ENCODE results near the gene BOC. TPM values are rescaled to one million over a fixed set of nuclear protein-coding genes. Genes with fewer than 3 reads are reported as not detected.
A peak's percentile ranks its signal among the peaks of the same experiment; 100 is the strongest.

BOC gene, protein sequence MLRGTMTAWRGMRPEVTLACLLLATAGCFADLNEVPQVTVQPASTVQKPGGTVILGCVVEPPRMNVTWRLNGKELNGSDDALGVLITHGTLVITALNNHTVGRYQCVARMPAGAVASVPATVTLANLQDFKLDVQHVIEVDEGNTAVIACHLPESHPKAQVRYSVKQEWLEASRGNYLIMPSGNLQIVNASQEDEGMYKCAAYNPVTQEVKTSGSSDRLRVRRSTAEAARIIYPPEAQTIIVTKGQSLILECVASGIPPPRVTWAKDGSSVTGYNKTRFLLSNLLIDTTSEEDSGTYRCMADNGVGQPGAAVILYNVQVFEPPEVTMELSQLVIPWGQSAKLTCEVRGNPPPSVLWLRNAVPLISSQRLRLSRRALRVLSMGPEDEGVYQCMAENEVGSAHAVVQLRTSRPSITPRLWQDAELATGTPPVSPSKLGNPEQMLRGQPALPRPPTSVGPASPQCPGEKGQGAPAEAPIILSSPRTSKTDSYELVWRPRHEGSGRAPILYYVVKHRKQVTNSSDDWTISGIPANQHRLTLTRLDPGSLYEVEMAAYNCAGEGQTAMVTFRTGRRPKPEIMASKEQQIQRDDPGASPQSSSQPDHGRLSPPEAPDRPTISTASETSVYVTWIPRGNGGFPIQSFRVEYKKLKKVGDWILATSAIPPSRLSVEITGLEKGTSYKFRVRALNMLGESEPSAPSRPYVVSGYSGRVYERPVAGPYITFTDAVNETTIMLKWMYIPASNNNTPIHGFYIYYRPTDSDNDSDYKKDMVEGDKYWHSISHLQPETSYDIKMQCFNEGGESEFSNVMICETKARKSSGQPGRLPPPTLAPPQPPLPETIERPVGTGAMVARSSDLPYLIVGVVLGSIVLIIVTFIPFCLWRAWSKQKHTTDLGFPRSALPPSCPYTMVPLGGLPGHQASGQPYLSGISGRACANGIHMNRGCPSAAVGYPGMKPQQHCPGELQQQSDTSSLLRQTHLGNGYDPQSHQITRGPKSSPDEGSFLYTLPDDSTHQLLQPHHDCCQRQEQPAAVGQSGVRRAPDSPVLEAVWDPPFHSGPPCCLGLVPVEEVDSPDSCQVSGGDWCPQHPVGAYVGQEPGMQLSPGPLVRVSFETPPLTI
- 10 to 100 TPM; 23.4 to 33.4 TPM for total RNA-seq

DNA sequence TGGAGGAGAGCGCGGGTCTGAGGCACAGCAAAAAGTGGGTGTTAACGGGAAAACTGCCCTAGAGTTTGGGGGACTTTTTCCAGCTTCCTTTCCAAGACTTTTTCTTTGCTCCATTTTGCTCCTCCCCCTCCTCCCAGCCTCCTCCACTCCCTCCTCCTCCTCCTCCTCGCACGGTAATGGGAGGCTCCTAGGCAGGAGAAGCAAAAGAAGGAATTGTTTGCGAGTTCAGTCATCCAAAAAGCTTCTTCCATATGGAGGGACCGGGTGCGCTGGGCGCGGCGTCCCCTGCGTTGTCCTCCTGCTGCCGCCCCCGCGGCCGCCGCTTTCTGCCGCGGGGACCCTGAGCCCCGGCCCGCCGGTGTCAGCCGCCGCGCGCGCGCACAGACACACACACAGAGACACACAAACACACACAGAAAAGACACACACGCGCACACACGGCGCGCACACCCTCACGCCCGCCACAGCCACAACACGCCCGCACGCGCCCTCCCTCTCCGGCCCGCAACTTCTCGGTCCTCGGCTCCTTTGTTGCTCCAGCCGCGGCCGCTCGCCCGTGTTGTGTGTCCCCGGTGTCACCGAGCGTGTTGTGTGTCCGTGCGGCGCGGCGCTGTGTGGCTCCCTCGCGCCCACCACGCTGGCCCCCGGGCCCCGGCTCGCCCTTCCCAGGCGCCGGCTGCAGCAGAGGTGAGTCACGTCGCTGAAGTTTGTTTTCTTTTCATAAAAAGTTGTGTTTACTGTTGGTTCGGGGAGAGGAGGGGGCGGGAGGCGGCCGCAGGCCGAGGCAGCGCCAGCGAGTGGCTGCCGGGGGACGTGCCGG is at the start of gene BOC:
Gene BOC, plus strand, starts transcription at position 228 of the 820 bp plus-strand sequence. CDS start 38,246 bp downstream, outside the sequence.
- no peaks in the 10 kb centered on the region for H3K36me3 ChIP-seq
- H3K9me3 ChIP-seq: no peaks in the 10 kb centered on the region
- H3K4me1 ChIP-seq (ENCODE audit: control insufficient read depth in 1 of 2, low read depth in 2 of 2): peaks cover 5 to 19% of the 10 kb centered on the region in 2 donors
- ATAC-seq (ENCODE audit: insufficient number of reproducible peaks, low FRiP score, low read depth) (no peak), DNase-seq (ENCODE audit: low spot score) (no peak)
- H3K4me3 ChIP-seq: peak within 1 kb of the TSS; percentile 80
- no peaks in the 10 kb centered on the region for H3K27me3 ChIP-seq (replicated peaks; ENCODE audit: insufficient read depth)
- TF ChIP-seq, protein P1, sequence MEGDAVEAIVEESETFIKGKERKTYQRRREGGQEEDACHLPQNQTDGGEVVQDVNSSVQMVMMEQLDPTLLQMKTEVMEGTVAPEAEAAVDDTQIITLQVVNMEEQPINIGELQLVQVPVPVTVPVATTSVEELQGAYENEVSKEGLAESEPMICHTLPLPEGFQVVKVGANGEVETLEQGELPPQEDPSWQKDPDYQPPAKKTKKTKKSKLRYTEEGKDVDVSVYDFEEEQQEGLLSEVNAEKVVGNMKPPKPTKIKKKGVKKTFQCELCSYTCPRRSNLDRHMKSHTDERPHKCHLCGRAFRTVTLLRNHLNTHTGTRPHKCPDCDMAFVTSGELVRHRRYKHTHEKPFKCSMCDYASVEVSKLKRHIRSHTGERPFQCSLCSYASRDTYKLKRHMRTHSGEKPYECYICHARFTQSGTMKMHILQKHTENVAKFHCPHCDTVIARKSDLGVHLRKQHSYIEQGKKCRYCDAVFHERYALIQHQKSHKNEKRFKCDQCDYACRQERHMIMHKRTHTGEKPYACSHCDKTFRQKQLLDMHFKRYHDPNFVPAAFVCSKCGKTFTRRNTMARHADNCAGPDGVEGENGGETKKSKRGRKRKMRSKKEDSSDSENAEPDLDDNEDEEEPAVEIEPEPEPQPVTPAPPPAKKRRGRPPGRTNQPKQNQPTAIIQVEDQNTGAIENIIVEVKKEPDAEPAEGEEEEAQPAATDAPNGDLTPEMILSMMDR (IDR thresholded peaks at IDR 0.05): no peak
- peak within 1 kb of the TSS; percentile 63 to 68 for H3K27ac ChIP-seq

DNA sequence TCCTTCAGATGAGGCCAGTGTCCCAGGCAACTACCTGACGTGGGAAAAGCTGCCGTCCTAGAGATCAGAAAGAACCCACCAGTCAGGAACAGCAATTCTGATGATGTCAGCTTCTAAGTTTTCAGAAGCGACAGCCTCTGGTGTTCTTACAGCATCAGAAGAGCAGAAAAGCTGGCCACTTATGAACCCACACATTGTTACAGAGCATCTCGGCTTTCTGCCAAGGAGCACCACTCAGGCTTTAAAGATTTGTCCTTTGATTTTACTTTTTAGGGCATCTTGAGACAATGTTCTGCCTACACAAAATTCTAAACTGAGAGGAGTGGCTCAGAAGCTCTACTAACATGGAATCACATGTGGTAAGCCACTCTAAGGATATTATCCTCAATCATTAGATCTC is 49.7 kb upstream of the BOC start:
- ATAC-seq (ENCODE audit: insufficient number of reproducible peaks, low FRiP score, low read depth) (no peak), DNase-seq (ENCODE audit: low spot score) (no peak)
- no peaks in the 10 kb centered on the region for H3K27me3 ChIP-seq (replicated peaks; ENCODE audit: insufficient read depth)
- H3K9me3 ChIP-seq: no peaks in the 10 kb centered on the region
- H3K36me3 ChIP-seq: no peaks in the 10 kb centered on the region
- H3K4me3 ChIP-seq: no peak overlapping the region
- no peak overlapping the region for H3K27ac ChIP-seq
- TF ChIP-seq, protein P1 (IDR thresholded peaks at IDR 0.05): no peak
- H3K4me1 ChIP-seq (ENCODE audit: control insufficient read depth in 1 of 2, low read depth in 2 of 2): peaks cover 5 to 7% of the 10 kb centered on the region in 2 donors

DNA sequence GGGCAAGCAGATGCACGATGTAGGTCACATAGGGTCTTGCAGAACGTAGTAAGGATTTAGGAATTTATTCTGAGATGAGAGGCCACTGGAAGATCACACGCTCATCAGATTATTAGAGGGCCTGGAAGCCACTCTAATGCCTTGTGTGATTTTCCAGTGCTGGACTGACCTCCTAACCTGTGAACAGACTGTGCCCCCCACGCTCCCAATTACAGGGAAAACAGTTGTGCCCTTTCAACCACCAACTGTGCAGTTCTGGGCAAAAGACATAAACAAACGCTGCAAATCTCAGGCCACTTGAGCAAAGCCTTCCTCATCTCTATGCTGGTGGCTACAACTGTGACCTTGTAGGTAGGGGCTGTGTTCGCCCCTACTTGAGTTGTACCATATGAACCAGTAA is 48.2 kb upstream of the BOC start:
- H3K27ac ChIP-seq: no peak overlapping the region

DNA sequence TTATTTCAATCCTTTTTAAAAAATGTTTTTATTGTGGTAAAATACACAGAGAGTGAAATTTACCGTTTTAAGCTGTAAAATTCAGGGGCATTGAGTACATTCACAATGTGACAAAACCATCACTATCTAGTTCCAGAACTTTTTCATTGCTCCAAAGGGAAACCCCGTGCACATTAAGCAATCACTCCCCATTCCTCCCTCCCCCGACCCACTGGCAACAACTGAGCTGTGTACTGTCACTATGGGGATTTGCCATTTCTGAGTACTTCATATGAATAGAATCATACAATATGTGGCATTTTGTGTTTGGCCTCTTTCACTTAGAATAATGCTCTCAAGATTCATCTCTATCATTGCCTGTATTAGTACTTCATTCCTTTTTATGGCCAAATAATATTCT is 45.5 kb upstream of the BOC start:
- Histone ChIP-seq H3K4me1 (ENCODE audit: control insufficient read depth in 1 of 2, low read depth in 2 of 2) (peaks cover 10 to 35% of the 10 kb centered on the region in 2 donors), H3K27ac (no peak overlapping the region), H3K27me3 (replicated peaks; ENCODE audit: insufficient read depth) (no peaks in the 10 kb centered on the region), H3K36me3 (no peaks in the 10 kb centered on the region), H3K4me3 (no peak overlapping the region), H3K9me3 (no peaks in the 10 kb centered on the region)
- DNase-seq (ENCODE audit: low spot score) (no peak), ATAC-seq (ENCODE audit: insufficient number of reproducible peaks, low FRiP score, low read depth) (no peak)
- TF ChIP-seq, protein P1 (IDR thresholded peaks at IDR 0.05): no peak

More for the DNA sequence above, 48.2 kb upstream of the BOC start:
- H3K36me3 ChIP-seq: no peaks in the 10 kb centered on the region
- TF ChIP-seq, protein P1 (IDR thresholded peaks at IDR 0.05): no peak
- H3K4me1 ChIP-seq (ENCODE audit: control insufficient read depth in 1 of 2, low read depth in 2 of 2): peaks cover 10 to 22% of the 10 kb centered on the region in 2 donors
- H3K4me3 ChIP-seq: no peak overlapping the region
- no peaks in the 10 kb centered on the region for H3K9me3 ChIP-seq
- H3K27me3 ChIP-seq (replicated peaks; ENCODE audit: insufficient read depth): no peaks in the 10 kb centered on the region
- no peak for DNase-seq (ENCODE audit: low spot score)
- ATAC-seq (ENCODE audit: insufficient number of reproducible peaks, low FRiP score, low read depth): no peak

Data from thoracic aorta (tissue), 2 donors.